ENCODE data around the gene RARRES2. TPM values are rescaled to one million over a fixed set of nuclear protein-coding genes. Genes with fewer than 3 reads are reported as not detected.

Gene RARRES2
- total RNA-seq, 1 donor, result 26.1 TPM

DNA sequence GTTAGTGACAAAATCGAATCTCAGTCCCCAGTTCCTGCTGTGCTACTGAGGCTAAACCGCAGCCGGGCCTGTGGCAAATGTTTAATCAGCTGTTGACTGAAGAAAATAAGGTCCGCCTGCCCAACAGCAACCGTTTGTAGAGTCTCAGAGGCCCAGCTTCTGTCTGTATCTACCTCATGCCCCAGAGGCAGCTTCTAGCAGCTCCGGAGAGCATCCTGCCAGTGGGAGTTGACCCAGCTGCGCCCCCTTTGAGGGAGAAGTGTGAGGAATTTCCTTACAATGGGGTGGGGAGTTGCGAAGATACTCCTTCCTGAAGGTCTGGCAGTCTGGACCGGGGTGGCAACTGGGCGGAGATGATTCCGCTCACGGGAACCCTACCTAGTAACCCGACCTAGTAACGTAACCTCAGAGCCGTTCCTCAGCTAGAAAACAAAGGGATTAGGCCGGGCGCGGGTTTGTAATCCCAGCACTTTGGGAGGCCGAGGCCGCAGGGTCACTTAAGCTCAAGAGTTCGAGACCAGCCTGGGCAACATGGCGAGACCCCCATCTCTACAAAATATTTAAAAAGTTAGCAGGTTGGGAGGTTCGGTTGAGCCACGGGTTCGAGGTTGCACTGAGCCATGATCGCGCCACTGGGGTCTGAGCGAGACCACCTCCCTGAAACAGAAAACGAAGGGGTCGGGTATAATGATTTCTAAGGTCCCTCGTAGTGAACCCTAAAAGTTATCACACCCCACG lies 36.9 kb upstream of the RARRES2 start:
- Histone ChIP-seq H3K4me3 (ENCODE audit: insufficient read depth, low read length) (peak overlapping the region; percentile 91), H3K27me3 (ENCODE audit: insufficient read depth, low read length) (no peaks in the 10 kb centered on the region), H3K4me2 (ENCODE audit: insufficient read depth, low read length) (peak overlapping the region; percentile 89), H3K4me1 (ENCODE audit: insufficient read depth, low read length) (peaks cover 14% of the 10 kb centered on the region), H2AFZ (ENCODE audit: low read length) (peak overlapping the region; percentile 87), H3K79me2 (ENCODE audit: insufficient read depth, low read length) (peaks cover 41% of the 10 kb centered on the region), H3K9me3 (ENCODE audit: low read depth, low read length) (no peaks in the 10 kb centered on the region), H3K27ac (ENCODE audit: low read depth, low read length) (peak overlapping the region; percentile 69), H3K36me3 (ENCODE audit: insufficient read depth, low read length) (peaks cover 11% of the 10 kb centered on the region), H4K20me1 (ENCODE audit: insufficient read depth, low read length) (peaks cover 3% of the 10 kb centered on the region)
- DNase-seq (ENCODE audit: insufficient read length, low spot score, missing footprints), result peak; percentile 94
- TF ChIP-seq, protein P1, sequence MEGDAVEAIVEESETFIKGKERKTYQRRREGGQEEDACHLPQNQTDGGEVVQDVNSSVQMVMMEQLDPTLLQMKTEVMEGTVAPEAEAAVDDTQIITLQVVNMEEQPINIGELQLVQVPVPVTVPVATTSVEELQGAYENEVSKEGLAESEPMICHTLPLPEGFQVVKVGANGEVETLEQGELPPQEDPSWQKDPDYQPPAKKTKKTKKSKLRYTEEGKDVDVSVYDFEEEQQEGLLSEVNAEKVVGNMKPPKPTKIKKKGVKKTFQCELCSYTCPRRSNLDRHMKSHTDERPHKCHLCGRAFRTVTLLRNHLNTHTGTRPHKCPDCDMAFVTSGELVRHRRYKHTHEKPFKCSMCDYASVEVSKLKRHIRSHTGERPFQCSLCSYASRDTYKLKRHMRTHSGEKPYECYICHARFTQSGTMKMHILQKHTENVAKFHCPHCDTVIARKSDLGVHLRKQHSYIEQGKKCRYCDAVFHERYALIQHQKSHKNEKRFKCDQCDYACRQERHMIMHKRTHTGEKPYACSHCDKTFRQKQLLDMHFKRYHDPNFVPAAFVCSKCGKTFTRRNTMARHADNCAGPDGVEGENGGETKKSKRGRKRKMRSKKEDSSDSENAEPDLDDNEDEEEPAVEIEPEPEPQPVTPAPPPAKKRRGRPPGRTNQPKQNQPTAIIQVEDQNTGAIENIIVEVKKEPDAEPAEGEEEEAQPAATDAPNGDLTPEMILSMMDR (IDR thresholded peaks at IDR 0.05; ENCODE audit: extremely low read depth, low read depth, low read length), result no peak

DNA sequence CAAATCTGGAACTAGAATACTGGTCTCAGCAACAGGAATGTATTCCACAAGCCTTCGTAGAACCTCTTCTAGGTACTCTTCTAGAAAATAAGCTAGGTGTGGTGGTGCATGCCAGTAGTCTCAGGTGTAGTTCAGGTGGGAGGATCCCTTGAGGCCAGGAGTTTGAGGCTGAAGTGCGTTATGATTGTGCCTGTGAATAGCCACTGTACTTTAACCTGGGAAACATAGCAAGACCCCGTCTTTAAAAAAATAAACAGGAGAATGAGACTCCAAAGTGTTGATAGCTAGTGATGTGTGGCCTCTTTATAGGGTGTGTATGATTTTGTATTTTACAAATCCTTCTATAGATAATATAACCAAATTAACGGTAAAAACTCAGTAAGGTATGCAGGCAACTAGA lies 36.2 kb upstream of the RARRES2 start:
- TF ChIP-seq, protein P1 (IDR thresholded peaks at IDR 0.05; ENCODE audit: extremely low read depth, low read depth, low read length), result no peak
- H3K4me2 ChIP-seq (ENCODE audit: insufficient read depth, low read length), result no peak overlapping the region
- H3K27ac ChIP-seq (ENCODE audit: low read depth, low read length), result peak overlapping the region; percentile 69
- no peak overlapping the region for H3K4me3 ChIP-seq (ENCODE audit: insufficient read depth, low read length)
- H3K27me3 ChIP-seq (ENCODE audit: insufficient read depth, low read length), result no peaks in the 10 kb centered on the region
- peaks cover 17% of the 10 kb centered on the region for H3K36me3 ChIP-seq (ENCODE audit: insufficient read depth, low read length)
- H2AFZ ChIP-seq (ENCODE audit: low read length), result no peak overlapping the region
- H3K4me1 ChIP-seq (ENCODE audit: insufficient read depth, low read length), result peaks cover 14% of the 10 kb centered on the region
- peaks cover 45% of the 10 kb centered on the region for H3K79me2 ChIP-seq (ENCODE audit: insufficient read depth, low read length)
- DNase-seq (ENCODE audit: insufficient read length, low spot score, missing footprints), result no peak
- peaks cover 9% of the 10 kb centered on the region for H4K20me1 ChIP-seq (ENCODE audit: insufficient read depth, low read length)
- no peaks in the 10 kb centered on the region for H3K9me3 ChIP-seq (ENCODE audit: low read depth, low read length)

DNA sequence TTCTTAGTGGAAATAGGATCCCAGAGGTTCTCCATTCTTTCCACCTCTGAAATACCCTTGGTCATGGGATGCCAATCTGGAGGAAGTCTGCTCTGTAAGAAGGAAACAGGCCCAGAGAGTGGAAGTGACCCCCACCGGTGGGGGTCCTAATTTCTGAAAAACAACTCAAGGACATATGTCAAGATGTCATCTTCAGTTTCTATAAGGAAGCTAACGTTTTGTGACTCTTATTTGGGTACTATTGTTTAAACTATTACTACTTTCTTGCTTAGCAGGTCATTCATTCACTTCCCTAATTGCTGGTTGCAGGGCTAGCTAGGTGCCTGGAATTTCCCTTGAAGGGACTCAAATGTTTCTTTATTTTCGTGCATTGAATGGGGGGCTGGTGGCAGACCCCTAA lies 35.8 kb upstream of the RARRES2 start:
- no peak overlapping the region for H3K4me3 ChIP-seq (ENCODE audit: insufficient read depth, low read length)
- no peaks in the 10 kb centered on the region for H3K27me3 ChIP-seq (ENCODE audit: insufficient read depth, low read length)
- H3K4me1 ChIP-seq (ENCODE audit: insufficient read depth, low read length), result peaks cover 14% of the 10 kb centered on the region
- DNase-seq (ENCODE audit: insufficient read length, low spot score, missing footprints), result peak; percentile 30
- H4K20me1 ChIP-seq (ENCODE audit: insufficient read depth, low read length), result peaks cover 9% of the 10 kb centered on the region
- H3K27ac ChIP-seq (ENCODE audit: low read depth, low read length), result no peak overlapping the region
- TF ChIP-seq, protein P1 (IDR thresholded peaks at IDR 0.05; ENCODE audit: extremely low read depth, low read depth, low read length), result no peak
- peaks cover 47% of the 10 kb centered on the region for H3K79me2 ChIP-seq (ENCODE audit: insufficient read depth, low read length)
- no peak overlapping the region for H3K4me2 ChIP-seq (ENCODE audit: insufficient read depth, low read length)
- H3K9me3 ChIP-seq (ENCODE audit: low read depth, low read length), result no peaks in the 10 kb centered on the region
- no peak overlapping the region for H2AFZ ChIP-seq (ENCODE audit: low read length)
- peaks cover 21% of the 10 kb centered on the region for H3K36me3 ChIP-seq (ENCODE audit: insufficient read depth, low read length)

DNA sequence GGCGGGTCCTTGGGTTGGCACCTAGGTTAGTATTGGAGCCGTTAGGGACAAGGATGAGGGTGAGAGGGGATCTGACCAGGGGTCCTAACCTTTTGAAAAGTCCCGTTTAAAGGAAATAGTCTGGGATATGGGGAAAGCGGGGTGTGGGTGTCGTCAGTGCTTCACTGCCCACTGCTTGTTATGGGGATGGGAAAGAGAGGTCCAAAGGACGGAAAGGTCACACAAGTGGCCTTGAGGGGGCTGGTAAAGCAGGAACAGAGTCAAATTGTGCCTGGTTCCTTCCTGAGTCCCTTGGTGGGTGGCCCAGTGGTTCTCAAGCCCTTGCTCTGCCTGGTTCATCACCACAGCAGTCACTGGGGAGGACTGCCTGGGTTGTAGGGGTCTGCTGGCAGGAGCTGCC lies 35.1 kb upstream of the RARRES2 start:
- Histone ChIP-seq H3K36me3 (ENCODE audit: insufficient read depth, low read length) (peaks cover 24% of the 10 kb centered on the region), H3K79me2 (ENCODE audit: insufficient read depth, low read length) (peaks cover 49% of the 10 kb centered on the region), H3K27ac (ENCODE audit: low read depth, low read length) (no peak overlapping the region), H3K4me2 (ENCODE audit: insufficient read depth, low read length) (no peak overlapping the region), H2AFZ (ENCODE audit: low read length) (no peak overlapping the region), H3K4me3 (ENCODE audit: insufficient read depth, low read length) (no peak overlapping the region), H3K4me1 (ENCODE audit: insufficient read depth, low read length) (peaks cover 14% of the 10 kb centered on the region), H4K20me1 (ENCODE audit: insufficient read depth, low read length) (peaks cover 10% of the 10 kb centered on the region), H3K9me3 (ENCODE audit: low read depth, low read length) (no peaks in the 10 kb centered on the region), H3K27me3 (ENCODE audit: insufficient read depth, low read length) (no peaks in the 10 kb centered on the region)
- TF ChIP-seq, protein P1 (IDR thresholded peaks at IDR 0.05; ENCODE audit: extremely low read depth, low read depth, low read length), result no peak
- DNase-seq (ENCODE audit: insufficient read length, low spot score, missing footprints), result no peak
